Hepatocyte (in vitro differentiated cells): ENCODE data around the gene RGS3.

Source experiments
- EZH2 ChIP-seq: fragments of 200-600 bp; sonication (generic); IDR thresholded peaks from 2 replicates; pipeline ENCODE4 v1.6.1; 2016; ENCODE audit warnings: antibody characterized with exemption, mild to moderate bottlenecking, borderline replicate concordance
- EZH2phosphoT487 ChIP-seq: fragments of 200-600 bp; sonication (generic); IDR thresholded peaks from one replicate; pipeline ENCODE4 v1.6.1; 2018; ENCODE audit warnings: antibody characterized with exemption, mild to moderate bottlenecking, low read depth, moderate library complexity; ENCODE audit not compliant: unreplicated experiment, severe bottlenecking
- TF ChIP-seq, protein P1 (sequence below): fragments of 200-600 bp; sonication (generic); IDR thresholded peaks from 2 replicates; pipeline ENCODE4 v1.5.1; 2016; ENCODE audit warnings: antibody characterized with exemption, mild to moderate bottlenecking; ENCODE audit not compliant: poor library complexity

DNA sequence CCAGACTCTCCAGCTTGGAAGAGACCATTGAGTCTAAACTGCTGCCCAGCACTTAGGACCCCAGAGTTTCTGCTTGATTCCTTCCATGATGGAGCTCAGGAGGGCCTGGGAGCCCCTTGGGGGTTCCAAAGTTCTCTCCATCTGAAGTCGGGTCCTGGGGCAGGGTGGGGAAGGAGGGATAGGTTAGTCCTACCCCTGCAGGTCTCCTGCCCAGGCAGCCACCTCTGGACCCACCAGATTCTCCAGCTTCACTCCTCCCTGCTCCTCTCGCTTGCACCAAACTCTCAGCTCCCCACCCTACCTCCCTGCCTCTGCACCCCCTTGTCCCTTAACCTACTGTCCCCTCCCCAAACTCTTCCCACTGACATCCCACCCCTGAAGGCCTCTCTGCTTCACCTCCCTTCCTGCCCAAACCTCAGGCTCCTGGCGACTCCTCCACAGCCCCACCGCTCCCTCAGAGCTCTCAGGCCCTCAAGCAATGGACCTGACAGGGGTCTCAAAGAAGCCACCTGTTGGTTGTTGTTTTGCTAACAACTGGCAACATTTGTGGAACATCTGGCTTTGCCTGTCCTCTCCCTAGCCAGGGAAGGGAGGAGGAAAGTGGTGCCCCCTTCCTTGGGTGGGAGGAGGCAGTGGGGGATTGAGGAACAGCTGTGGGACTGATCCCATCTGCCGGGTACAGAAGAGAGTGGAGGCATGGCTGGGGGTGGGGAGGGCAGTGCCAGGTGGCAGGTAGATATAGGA, 137.5 kb downstream of the RGS3 start:
- TF ChIP-seq, protein P1, sequence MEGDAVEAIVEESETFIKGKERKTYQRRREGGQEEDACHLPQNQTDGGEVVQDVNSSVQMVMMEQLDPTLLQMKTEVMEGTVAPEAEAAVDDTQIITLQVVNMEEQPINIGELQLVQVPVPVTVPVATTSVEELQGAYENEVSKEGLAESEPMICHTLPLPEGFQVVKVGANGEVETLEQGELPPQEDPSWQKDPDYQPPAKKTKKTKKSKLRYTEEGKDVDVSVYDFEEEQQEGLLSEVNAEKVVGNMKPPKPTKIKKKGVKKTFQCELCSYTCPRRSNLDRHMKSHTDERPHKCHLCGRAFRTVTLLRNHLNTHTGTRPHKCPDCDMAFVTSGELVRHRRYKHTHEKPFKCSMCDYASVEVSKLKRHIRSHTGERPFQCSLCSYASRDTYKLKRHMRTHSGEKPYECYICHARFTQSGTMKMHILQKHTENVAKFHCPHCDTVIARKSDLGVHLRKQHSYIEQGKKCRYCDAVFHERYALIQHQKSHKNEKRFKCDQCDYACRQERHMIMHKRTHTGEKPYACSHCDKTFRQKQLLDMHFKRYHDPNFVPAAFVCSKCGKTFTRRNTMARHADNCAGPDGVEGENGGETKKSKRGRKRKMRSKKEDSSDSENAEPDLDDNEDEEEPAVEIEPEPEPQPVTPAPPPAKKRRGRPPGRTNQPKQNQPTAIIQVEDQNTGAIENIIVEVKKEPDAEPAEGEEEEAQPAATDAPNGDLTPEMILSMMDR = no peak
- TF ChIP-seq EZH2 (no peak), EZH2phosphoT487 (no peak)
